IMR-90 (cell line): Measurements from ENCODE around the gene MORF4L1. TPM values are rescaled to one million over a fixed set of nuclear protein-coding genes. Genes with fewer than 3 reads are reported as not detected.

ENCODE experiments used
- ATAC-seq: fragments of 200-7000 bp; cut with Tn5 transposase; 2 replicates; pipeline ENCODE4 v1.9.1; 2020; ENCODE audit warnings: low read depth, mild to moderate bottlenecking, moderate library complexity
- BruUV-seq: library from RNA; stranded (reverse); fragments of 400-500 nt; replicated peaks from 2 replicates; lab custom pipeline; 2021; lab: Mats Ljungman, UMichigan
- CTCF ChIA-PET: fragments of 300-600 bp; formaldehyde crosslinking; extraction: SDS; loops from one replicate; lab custom pipeline; 2021; ENCODE audit warnings: antibody characterized with exemption; lab: Yijun Ruan, JAX
- POLR2A ChIA-PET: fragments of 300-600 bp; sonication (Branson Sonifier 250); formaldehyde crosslinking; loops from one replicate; lab custom pipeline; 2022; ENCODE audit warnings: antibody characterized with exemption; ENCODE audit not compliant: unreplicated experiment; lab: Charles Lee
- DNase-seq: peaks from one replicate; pipeline ENCODE4 v3.0.0; 2013
- H2AFZ ChIP-seq: replicated peaks from 2 replicates; pipeline ENCODE3; 2013; ENCODE audit warnings: low read length, mild to moderate bottlenecking; ENCODE audit not compliant: poor library complexity
- H2AK5ac ChIP-seq: 2 replicates; pipeline ENCODE4 v1.6.1; 2013; ENCODE audit warnings: low read depth, low read length, inconsistent platforms
- H2AK9ac ChIP-seq: replicated peaks from 2 replicates; pipeline ENCODE3; 2013; ENCODE audit warnings: mild to moderate bottlenecking, low read depth, low read length, moderate library complexity; ENCODE audit not compliant: poor library complexity
- H2BK120ac ChIP-seq: 2 replicates; pipeline ENCODE4 v1.6.1; 2013; ENCODE audit warnings: low read depth, low read length, inconsistent platforms
- H2BK15ac ChIP-seq: 3 replicates; pipeline ENCODE4 v1.6.1; 2013; ENCODE audit warnings: low read depth, low read length, inconsistent platforms
- H2BK20ac ChIP-seq: 2 replicates; pipeline ENCODE4 v1.6.1; 2013; ENCODE audit warnings: low read depth, mild to moderate bottlenecking, inconsistent platforms, low read length, moderate library complexity
- H2BK5ac ChIP-seq: 2 replicates; pipeline ENCODE4 v1.6.1; 2013; ENCODE audit warnings: mild to moderate bottlenecking, low read depth, low read length, inconsistent platforms; ENCODE audit not compliant: poor library complexity, severe bottlenecking
- H3K14ac ChIP-seq: replicated peaks from 2 replicates; pipeline ENCODE4 v1.6.1; 2013; ENCODE audit warnings: low read depth, low read length, inconsistent platforms
- H3K18ac ChIP-seq: 2 replicates; pipeline ENCODE4 v1.6.1; 2013; ENCODE audit warnings: low read depth, low read length, control low read depth
- H3K23ac ChIP-seq: 2 replicates; pipeline ENCODE4 v1.6.1; 2013; ENCODE audit warnings: low read depth, low read length, inconsistent platforms
- H3K27ac ChIP-seq: 2 replicates; pipeline ENCODE4 v1.5.1; 2013; ENCODE audit warnings: mild to moderate bottlenecking, control low read depth, low read length; ENCODE audit not compliant: insufficient read depth
- H3K27me3 ChIP-seq: 2 replicates; pipeline ENCODE4 v1.6.1; 2013; ENCODE audit warnings: low read length; ENCODE audit not compliant: control insufficient read depth, insufficient read depth
- H3K36me3 ChIP-seq: 2 replicates; pipeline ENCODE4 v1.6.1; 2013; ENCODE audit warnings: low read length, mixed read lengths; ENCODE audit not compliant: control insufficient read depth, insufficient read depth
- H3K4ac ChIP-seq: 2 replicates; pipeline ENCODE4 v1.6.1; 2013; ENCODE audit warnings: low read depth, low read length, inconsistent platforms
- H3K4me1 ChIP-seq: 2 replicates; pipeline ENCODE4 v1.6.1; 2013; ENCODE audit warnings: low read length, mixed read lengths; ENCODE audit not compliant: control insufficient read depth, insufficient read depth
- H3K4me2 ChIP-seq: 2 replicates; pipeline ENCODE4 v1.6.1; 2013; ENCODE audit warnings: low read depth, mild to moderate bottlenecking, control low read depth, low read length, moderate library complexity
- H3K4me3 ChIP-seq: 2 replicates; pipeline ENCODE4 v1.5.1; 2013; ENCODE audit warnings: low read depth, mild to moderate bottlenecking, control low read depth, low read length, moderate library complexity; ENCODE audit not compliant: insufficient read depth
- H3K56ac ChIP-seq: 2 replicates; pipeline ENCODE4 v1.6.1; 2013; ENCODE audit warnings: low read length, inconsistent platforms; ENCODE audit not compliant: insufficient read depth; ENCODE audit errors: extremely low read depth
- H3K79me1 ChIP-seq, 2 experiments: 2 replicates each; pipeline ENCODE4 v1.6.1; 2013; ENCODE audit warnings: low read length in 2 of 2, inconsistent platforms in 1 of 2, low read depth in 1 of 2
- H3K9ac ChIP-seq: 2 replicates; pipeline ENCODE4 v1.6.1; 2013; ENCODE audit warnings: low read depth, low read length, control low read depth
- H3K9me1 ChIP-seq: 2 replicates; pipeline ENCODE4 v1.6.1; 2013; ENCODE audit warnings: low read length, inconsistent platforms; ENCODE audit not compliant: insufficient read depth
- H3K9me3 ChIP-seq: 2 replicates; pipeline ENCODE4 v1.6.1; 2013; ENCODE audit warnings: low read length; ENCODE audit not compliant: control insufficient read depth, insufficient read depth
- H4K20me1 ChIP-seq: 2 replicates; pipeline ENCODE4 v1.6.1; 2013; ENCODE audit warnings: low read length, inconsistent platforms; ENCODE audit not compliant: insufficient read depth
- H4K5ac ChIP-seq: 2 replicates; pipeline ENCODE4 v1.6.1; 2013; ENCODE audit warnings: mild to moderate bottlenecking, low read depth, low read length, control low read depth
- H4K8ac ChIP-seq, 2 experiments: 2 replicates each; pipeline ENCODE4 v1.6.1; 2013; ENCODE audit warnings: low read depth in 2 of 2, low read length in 2 of 2, control low read depth in 1 of 2, inconsistent platforms in 1 of 2
- H4K91ac ChIP-seq: 2 replicates; pipeline ENCODE4 v1.6.1; 2013; ENCODE audit warnings: low read depth, low read length, inconsistent platforms; ENCODE audit not compliant: insufficient read depth
- BHLHE40 ChIP-seq: fragments of 150-350 bp; IDR thresholded peaks from 2 replicates; pipeline ENCODE4 v1.6.1; 2016; ENCODE audit warnings: mild to moderate bottlenecking, low read depth, low read length
- CEBPB ChIP-seq: IDR thresholded peaks from 2 replicates; pipeline ENCODE4 v1.6.1; 2012; ENCODE audit warnings: low read depth, low read length, improper control_type of control experiment
- CHD1 ChIP-seq: IDR thresholded peaks from 2 replicates; pipeline ENCODE4 v1.6.1; 2012; ENCODE audit warnings: low read depth, low read length, improper control_type of control experiment
- CTCF ChIP-seq: conservative IDR thresholded peaks from 2 replicates; pipeline ENCODE4 v1.5.1; 2012; ENCODE audit warnings: mild to moderate bottlenecking, low read depth, low read length, improper control_type of control experiment
- ELK1 ChIP-seq: fragments of 150-350 bp; IDR thresholded peaks from 2 replicates; pipeline ENCODE4 v1.6.1; 2016; ENCODE audit warnings: low read depth, mild to moderate bottlenecking, low read length, moderate library complexity, borderline replicate concordance
- FOS ChIP-seq: fragments of 150-350 bp; IDR thresholded peaks from 2 replicates; pipeline ENCODE4 v1.6.1; 2016; ENCODE audit warnings: low read depth, low read length
- MAFK ChIP-seq: IDR thresholded peaks from 2 replicates; pipeline ENCODE4 v1.6.1; 2012; ENCODE audit warnings: low read depth, low read length, improper control_type of control experiment
- MAZ ChIP-seq: IDR thresholded peaks from 2 replicates; pipeline ENCODE4 v1.6.1; 2012; ENCODE audit warnings: low read depth, mild to moderate bottlenecking, low read length, improper control_type of control experiment, moderate library complexity, borderline replicate concordance
- NFE2L2 ChIP-seq: fragments of 150-350 bp; IDR thresholded peaks from 2 replicates; pipeline ENCODE4 v1.6.1; 2016; ENCODE audit warnings: low read depth, mild to moderate bottlenecking, low read length
- POLR2A ChIP-seq: IDR thresholded peaks from 2 replicates; pipeline ENCODE4 v1.6.1; 2012; ENCODE audit warnings: mild to moderate bottlenecking, low read depth, low read length
- RAD21 ChIP-seq: IDR thresholded peaks from 2 replicates; pipeline ENCODE4 v1.6.1; 2012; ENCODE audit warnings: low read length, improper control_type of control experiment
- RCOR1 ChIP-seq: IDR thresholded peaks from 2 replicates; pipeline ENCODE4 v1.6.1; 2012; ENCODE audit warnings: mild to moderate bottlenecking, low read length, improper control_type of control experiment; ENCODE audit not compliant: insufficient replicate concordance
- RFX5 ChIP-seq: IDR thresholded peaks from 2 replicates; pipeline ENCODE4 v1.8.0; 2012; ENCODE audit warnings: low read depth, mild to moderate bottlenecking, low read length, moderate library complexity
- SMC3 ChIP-seq: fragments of 150-350 bp; IDR thresholded peaks from 2 replicates; pipeline ENCODE4 v1.6.1; 2016; ENCODE audit warnings: low read depth, mild to moderate bottlenecking, antibody characterized with exemption, low read length, moderate library complexity
- USF2 ChIP-seq: fragments of 150-350 bp; IDR thresholded peaks from 2 replicates; pipeline ENCODE4 v1.6.1; 2017; ENCODE audit warnings: mild to moderate bottlenecking, antibody characterized with exemption, low read length, low read depth
- WGBS, 2 experiments: methylation state at CpG; one replicate each; pipeline versions ENCODE4 v1.1.5 to v1.1.7; 2013; ENCODE audit warnings: missing lambda C conversion rate in 2 of 2; ENCODE audit not compliant: insufficient read length in 1 of 2; ENCODE audit errors: extremely low coverage in 2 of 2; 5-methylcytosine and 5-hydroxymethylcytosine counted together
- dilution Hi-C: fragments of 300-500 bp; cut with HindIII; formaldehyde crosslinking; loops from one replicate; pipeline ENCODE4 v1.14.3; 2018; ENCODE audit warnings: low sequenced_read_pairs; ENCODE audit not compliant: unreplicated experiment
- in situ Hi-C: fragments of 300-500 bp; cut with MboI; formaldehyde crosslinking; loops from 3 replicates; pipeline ENCODE4 v1.14.3; 2019; ENCODE audit warnings: low sequenced_read_pairs, inconsistent platforms, mixed read lengths
- intact Hi-C: fragments of 100-400 bp; cut with micrococcal nuclease; formaldehyde crosslinking; loops from 2 replicates; pipeline ENCODE4 v1.10.0; 2022
- polyA plus RNA-seq, 3 experiments: library from polyadenylated mRNA; depleted of rRNA; stranded (reverse); fragments of >200 nt; gene quantifications; 2 replicates each; pipeline ENCODE4 v1.2.3, GENCODE V29; 2012; ENCODE audit warnings: low replicate concordance in 1 of 3
- total RNA-seq: library from RNA; depleted of rRNA; stranded (reverse); fragments of >200 nt; gene quantifications from 2 replicates; pipeline ENCODE4 v1.2.3, GENCODE V29; 2012

Gene MORF4L1
- total and polyA plus RNA-seq, 2 of the 4 experiments (the other 2 are of a cell fraction): 217 to 392 TPM

- no peak overlapping the region for H2AK5ac ChIP-seq
- no TSS peak for BruUV-seq
- H2BK5ac ChIP-seq: no peak overlapping the region
- H3K36me3 ChIP-seq: no peaks in the 10 kb centered on the region
- no peak overlapping the region for H2BK15ac ChIP-seq
- no peak overlapping the region for H4K5ac ChIP-seq
- POLR2A ChIA-PET: interaction anchor here (0.5 kb wide), 1 partner anchor 20 kb away, joined by 3 read pairs; the partner anchor contains the start of gene ADAMTS7
- H3K9me3 ChIP-seq: no peaks in the 10 kb centered on the region
- no peak overlapping the region for H3K14ac ChIP-seq
- H3K27ac ChIP-seq: no peak overlapping the region
- no peak overlapping the region for H2BK120ac ChIP-seq
- H2AK9ac ChIP-seq: no peak overlapping the region
- no peak overlapping the region for H3K18ac ChIP-seq
- H3K9me1 ChIP-seq: no peaks in the 10 kb centered on the region
- no peak overlapping the region for H3K9ac ChIP-seq
- ATAC-seq (no peak), DNase-seq (no peak)
- H3K79me1 ChIP-seq: no peaks in the 10 kb centered on the region
- intact Hi-C loops: no loop called here
- no peak overlapping the region for H3K4me2 ChIP-seq
- peaks cover 3% of the 10 kb centered on the region; the same call in 1 of the 2 replicates for H3K27me3 ChIP-seq
- H4K8ac ChIP-seq: no peak overlapping the region
- CTCF ChIA-PET: no interaction called here
- H3K4ac ChIP-seq: no peak overlapping the region
- in situ Hi-C loops: no loop called here
- no peak overlapping the region for H2BK20ac ChIP-seq
- no peaks in the 10 kb centered on the region; the same call in 1 of the 2 replicates for H4K20me1 ChIP-seq
- no peak overlapping the region for H4K91ac ChIP-seq
- no peak overlapping the region for H3K56ac ChIP-seq
- dilution Hi-C loops: no loop called here
- H2AFZ ChIP-seq: no peak overlapping the region
- no peak overlapping the region for H3K23ac ChIP-seq
- peaks cover 4% of the 10 kb centered on the region; the same call in 1 of the 2 replicates for H3K4me1 ChIP-seq
- no peak overlapping the region for H3K4me3 ChIP-seq
- WGBS, 2 experiments: 52% methylated on average over 35 of the region's 52 CpGs; no CpG with 5 or more reads in 1 of the 2 experiments
- TF ChIP-seq CEBPB (no peak), RCOR1 (no peak), RFX5 (no peak), NFE2L2 (no peak), MAFK (no peak), CTCF (no peak), RAD21 (no peak), USF2 (no peak), MAZ (no peak), SMC3 (no peak), FOS (no peak), POLR2A (no peak), ELK1 (no peak), BHLHE40 (no peak), CHD1 (no peak)
These were observed 42.0 kb upstream of the MORF4L1 start for GRCh38 chr15:78830514-78831228.
